Upper lobe of left lung (tissue), 6 donors: ENCODE data around the gene EFNA2. TPM values are rescaled to one million over a fixed set of nuclear protein-coding genes. Genes with fewer than 3 reads are reported as not detected.

Experiments
- ATAC-seq, 2 donors: fragments of 200-7000 bp; cut with Tn5 transposase; one replicate each; pipeline ENCODE4 v1.9.1; 2022; ENCODE audit warnings: mild to moderate bottlenecking in 2 of 2, moderate library complexity in 2 of 2; ENCODE audit not compliant: low FRiP score in 2 of 2
- DNase-seq, 2 donors: peaks; one replicate each; pipeline ENCODE4 v3.0.0-alpha.2; 2019 to 2020
- H3K27ac ChIP-seq, 4 donors: fragments of 200-600 bp; sonication (generic); one replicate each; pipeline ENCODE4 v1.5.1; 2016 to 2019
- H3K27me3 ChIP-seq, 4 donors: fragments of 200-600 bp; sonication (generic); one replicate each; pipeline ENCODE4 v1.5.1; 2017 to 2019
- H3K36me3 ChIP-seq, 4 donors: fragments of 200-600 bp; sonication (generic); one replicate each; pipeline ENCODE4 v1.5.1; 2016 to 2019
- H3K4me1 ChIP-seq, 4 donors: fragments of 200-600 bp; sonication (generic); one replicate each; pipeline ENCODE4 v1.5.1; 2018 to 2019
- H3K4me3 ChIP-seq, 4 donors: fragments of 200-600 bp; sonication (generic); one replicate each; pipeline ENCODE4 v1.5.1; 2017 to 2019; ENCODE audit warnings: mild to moderate bottlenecking in 2 of 4, moderate library complexity in 1 of 4
- H3K9me3 ChIP-seq, 4 donors: fragments of 200-600 bp; sonication (generic); one replicate each; pipeline ENCODE4 v1.5.1; 2018 to 2019
- CTCF ChIP-seq, 6 experiments: fragments of 450-650 bp in 4 of 6; fragments of 200-600 bp in 2 of 6; sonication (generic) in 2 of 6; IDR thresholded peaks; one replicate each; pipeline ENCODE4 v1.5.1; 2016 to 2019; ENCODE audit warnings: antibody characterized with exemption in 6 of 6
- EP300 ChIP-seq, 4 donors: sonication (generic); formaldehyde crosslinking; IDR thresholded peaks; one replicate each; pipeline ENCODE4 v1.5.1; 2017; ENCODE audit warnings: antibody characterized with exemption in 4 of 4, control low read depth in 2 of 4
- POLR2A ChIP-seq, 4 donors: fragments of 450-650 bp; IDR thresholded peaks; one replicate each; pipeline ENCODE4 v1.5.1; 2016 to 2017; ENCODE audit warnings: antibody characterized with exemption in 4 of 4, mild to moderate bottlenecking in 2 of 4
- POLR2AphosphoS5 ChIP-seq, 2 donors: sonication (generic); formaldehyde crosslinking; IDR thresholded peaks; one replicate each; pipeline ENCODE4 v1.5.1; 2017; ENCODE audit warnings: antibody characterized with exemption in 2 of 2
- WGBS, 2 donors: methylation state at CpG; one replicate each; pipeline ENCODE4 v1.1.5; 2017 to 2018; 5-methylcytosine and 5-hydroxymethylcytosine counted together
- total RNA-seq, 6 donors: library from RNA; depleted of rRNA in 4 of 6; stranded (reverse); fragments of >200 nt in 4 of 6; gene quantifications; one replicate each; pipeline versions ENCODE4 v1.1.0 to v1.2.1, GENCODE V29; 2016 to 2021
- donor health status: DM: no; HTN: no; CAD: no; lungs with moderate emphysema.
- donor health status: DM: no; HTN: yes; CAD: no; lungs with severe emphysema.

Gene EFNA2
- total RNA-seq, 6 donors from 2014 or later, result not detected

- H3K27me3 ChIP-seq, result peaks cover 0 to 10% (median 3%) of the 10 kb centered on the region in 4 donors
- no peak overlapping the region for H3K27ac ChIP-seq
- H3K9me3 ChIP-seq, result no peaks in the 10 kb centered on the region
- H3K4me1 ChIP-seq, result peaks cover 0 to 6% (median 0%) of the 10 kb centered on the region in 4 donors
- no peaks in the 10 kb centered on the region for H3K36me3 ChIP-seq
- no peak overlapping the region for H3K4me3 ChIP-seq
- TF ChIP-seq CTCF (IDR thresholded peaks at IDR 0.05) (no peak), EP300 (IDR thresholded peaks at IDR 0.05) (no peak), POLR2AphosphoS5 (IDR thresholded peaks at IDR 0.05) (no peak), POLR2A (IDR thresholded peaks at IDR 0.05) (no peak)
- ATAC-seq (no peak), DNase-seq (no peak)
- WGBS, 2 donors, result 64 to 65% methylated on average over 11 of the region's 11 CpGs
Measured at GRCh38 chr19:1308718-1309117, 23.0 kb downstream of the EFNA2 start.

- DNase-seq, result peak in 1 of 2 donors; percentile 63
- Histone ChIP-seq H3K36me3 (no peaks in the 10 kb centered on the region), H3K27me3 (peaks cover 0 to 15% (median 7%) of the 10 kb centered on the region in 4 donors), H3K9me3 (no peaks in the 10 kb centered on the region), H3K4me3 (no peak overlapping the region), H3K4me1 (peaks cover 0 to 7% (median 0%) of the 10 kb centered on the region in 4 donors), H3K27ac (no peak overlapping the region)
- WGBS, 2 donors, result 66 to 76% methylated on average over 13 to 20 of the region's 28 CpGs
- ATAC-seq, result no peak
- no peak for TF ChIP-seq POLR2A (IDR thresholded peaks at IDR 0.05)
- no peak for TF ChIP-seq POLR2AphosphoS5 (IDR thresholded peaks at IDR 0.05)
- no peak for TF ChIP-seq EP300 (IDR thresholded peaks at IDR 0.05)
- TF ChIP-seq CTCF (IDR thresholded peaks at IDR 0.05), result no peak
Measured at GRCh38 chr19:1309977-1310852, 24.5 kb downstream of the EFNA2 start.

- H3K9me3 ChIP-seq, result no peaks in the 10 kb centered on the region
- H3K27me3 ChIP-seq, result peaks cover 0 to 20% (median 11%) of the 10 kb centered on the region in 4 donors
- 91 to 92% methylated on average over 13 to 17 of the region's 18 CpGs for WGBS, 2 donors
- H3K4me3 ChIP-seq, result no peak overlapping the region
- no peak overlapping the region for H3K27ac ChIP-seq
- no peak for DNase-seq
- H3K36me3 ChIP-seq, result no peaks in the 10 kb centered on the region
- no peak for ATAC-seq
- peaks cover 3 to 13% (median 4%) of the 10 kb centered on the region in 4 donors for H3K4me1 ChIP-seq
- no peak for TF ChIP-seq POLR2A (IDR thresholded peaks at IDR 0.05)
Measured at GRCh38 chr19:1310853-1311180, 25.1 kb downstream of the EFNA2 start.

GRCh38 chr19:1311543-1312091 lies 25.9 kb downstream of the EFNA2 start:
- peaks cover 6 to 17% (median 7%) of the 10 kb centered on the region in 4 donors for H3K4me1 ChIP-seq
- ATAC-seq, result no peak
- no peak overlapping the region for H3K27ac ChIP-seq
- DNase-seq, result peak in 1 of 2 donors; percentile 65
- no peak overlapping the region for H3K4me3 ChIP-seq
- no peaks in the 10 kb centered on the region for H3K9me3 ChIP-seq
- no peaks in the 10 kb centered on the region for H3K36me3 ChIP-seq
- H3K27me3 ChIP-seq, result peaks cover 0 to 27% (median 16%) of the 10 kb centered on the region in 4 donors
- 51 to 57% methylated on average over 13 to 16 of the region's 21 CpGs for WGBS, 2 donors
- TF ChIP-seq POLR2AphosphoS5 (IDR thresholded peaks at IDR 0.05) (no peak), POLR2A (IDR thresholded peaks at IDR 0.05) (no peak), EP300 (IDR thresholded peaks at IDR 0.05) (no peak), CTCF (IDR thresholded peaks at IDR 0.05) (no peak)

GRCh38 chr19:1312767-1313694 lies 27.4 kb downstream of the EFNA2 start:
- H3K36me3 ChIP-seq, result no peaks in the 10 kb centered on the region
- TF ChIP-seq EP300 (IDR thresholded peaks at IDR 0.05), result no peak
- no peak for TF ChIP-seq CTCF (IDR thresholded peaks at IDR 0.05)
- TF ChIP-seq POLR2AphosphoS5 (IDR thresholded peaks at IDR 0.05), result no peak
- TF ChIP-seq POLR2A (IDR thresholded peaks at IDR 0.05), result no peak
- 51 to 75% methylated on average over 19 to 44 of the region's 61 CpGs for WGBS, 2 donors
- peaks cover 6 to 17% (median 7%) of the 10 kb centered on the region in 4 donors for H3K4me1 ChIP-seq
- ATAC-seq (no peak), DNase-seq (peak in 1 of 2 donors; percentile 70)
- no peak overlapping the region for H3K27ac ChIP-seq
- no peak overlapping the region for H3K4me3 ChIP-seq
- no peaks in the 10 kb centered on the region for H3K9me3 ChIP-seq
- peaks cover 0 to 33% (median 16%) of the 10 kb centered on the region in 4 donors for H3K27me3 ChIP-seq
